ENCODE results near the gene TSC22D3.

TSC22D3 gene

GRCh38 chrX:107731831-107732502, 43.6 kb downstream of the TSC22D3 start:
- Histone ChIP-seq H3K9me3 (no peaks in the 10 kb centered on the region), H3K27me3 (ENCODE audit: low read depth) (no peaks in the 10 kb centered on the region), H3K4me1 (peaks cover 22% of the 10 kb centered on the region), H3K4me3 (no peak overlapping the region), H3K36me3 (replicated peaks) (no peaks in the 10 kb centered on the region)
- DNase-seq (ENCODE audit: low spot score in 2 of 2): peak; percentile 60 to 82
- in situ Hi-C loops (cut with MboI; ENCODE audit: low sequenced_read_pairs): no loop called here

DNA sequence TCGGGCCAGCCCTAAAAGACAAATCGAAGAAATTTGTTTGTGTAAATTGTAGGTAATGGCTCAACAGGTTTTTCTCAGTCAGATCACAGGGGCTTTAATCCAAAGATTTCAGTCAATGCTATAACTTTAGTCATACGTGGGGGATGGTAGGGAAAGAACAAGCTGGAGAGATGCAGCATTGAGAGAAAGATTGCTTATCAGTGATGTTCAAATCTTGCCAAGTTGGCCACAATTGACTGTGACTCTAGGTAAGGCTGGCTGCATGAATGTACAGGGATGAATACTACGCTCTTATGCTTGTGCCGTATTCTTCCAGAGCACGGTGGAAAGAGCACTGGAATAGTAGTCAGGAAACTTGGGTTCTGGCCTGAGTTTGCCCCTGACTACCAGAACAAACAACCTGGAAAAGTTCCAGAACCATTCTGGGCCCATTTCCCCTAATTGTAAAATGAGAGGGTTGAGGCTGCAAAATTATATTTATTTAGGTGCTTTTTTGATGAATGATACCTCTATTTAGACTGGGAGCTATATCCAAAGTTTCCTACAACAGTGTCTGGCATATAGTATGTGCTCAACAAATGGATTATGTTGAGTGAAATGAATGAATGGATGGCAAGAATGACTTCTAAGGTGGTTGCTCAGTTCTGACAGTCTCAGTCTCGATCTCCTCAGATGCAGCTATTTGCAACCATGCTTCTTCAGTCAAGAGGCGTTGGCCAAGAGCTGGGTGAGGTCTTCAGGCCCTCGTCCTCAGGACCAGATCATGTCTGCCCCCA, 44.4 kb downstream of the TSC22D3 start:
- Histone ChIP-seq H3K36me3 (replicated peaks) (no peaks in the 10 kb centered on the region), H3K9me3 (no peaks in the 10 kb centered on the region), H3K27me3 (ENCODE audit: low read depth) (no peaks in the 10 kb centered on the region), H3K4me1 (peaks cover 22% of the 10 kb centered on the region), H3K4me3 (no peak overlapping the region)
- DNase-seq (ENCODE audit: low spot score in 2 of 2): no peak
- in situ Hi-C loops (cut with MboI; ENCODE audit: low sequenced_read_pairs): no loop called here

DNA sequence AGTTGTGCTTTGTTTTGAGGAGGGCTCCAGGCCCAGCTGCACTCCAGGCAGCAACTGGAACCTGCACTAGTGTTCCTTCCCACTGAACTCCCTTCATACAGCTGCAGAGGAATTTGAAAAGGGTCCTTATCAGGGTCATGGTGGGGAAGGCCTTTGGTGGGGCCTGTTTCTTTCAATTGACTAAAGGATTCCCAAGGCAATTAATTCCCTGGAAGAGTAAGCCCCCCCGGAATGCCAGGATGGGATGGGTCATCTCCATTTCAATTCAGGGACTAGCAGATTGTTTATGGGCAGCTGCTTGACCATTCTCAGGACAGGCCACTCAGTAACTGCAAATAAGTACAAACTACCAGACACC, 45.3 kb downstream of the TSC22D3 start:
- DNase-seq (ENCODE audit: low spot score in 2 of 2): no peak
- in situ Hi-C loops (cut with MboI; ENCODE audit: low sequenced_read_pairs): no loop called here
- Histone ChIP-seq H3K4me1 (peaks cover 22% of the 10 kb centered on the region), H3K4me3 (no peak overlapping the region), H3K36me3 (replicated peaks) (no peaks in the 10 kb centered on the region), H3K9me3 (no peaks in the 10 kb centered on the region), H3K27me3 (ENCODE audit: low read depth) (no peaks in the 10 kb centered on the region)

- H3K4me1 ChIP-seq: peaks cover 22% of the 10 kb centered on the region
- in situ Hi-C loops (cut with MboI; ENCODE audit: low sequenced_read_pairs): no loop called here
These were observed 45.9 kb downstream of the TSC22D3 start for GRCh38 chrX:107729558-107730297.

GRCh38 chrX:107728371-107729099, 47.1 kb downstream of the TSC22D3 start:
- H3K36me3 ChIP-seq (replicated peaks): no peaks in the 10 kb centered on the region
- in situ Hi-C loops (cut with MboI; ENCODE audit: low sequenced_read_pairs): no loop called here
- no peak overlapping the region for H3K4me3 ChIP-seq
- no peaks in the 10 kb centered on the region for H3K27me3 ChIP-seq (ENCODE audit: low read depth)
- H3K9me3 ChIP-seq: no peaks in the 10 kb centered on the region
- DNase-seq (ENCODE audit: low spot score in 2 of 2): no peak
- H3K4me1 ChIP-seq: peaks cover 22% of the 10 kb centered on the region

More at GRCh38 chrX:107729558-107730297, 45.9 kb downstream of the TSC22D3 start:
- no peaks in the 10 kb centered on the region for H3K27me3 ChIP-seq (ENCODE audit: low read depth)
- H3K36me3 ChIP-seq (replicated peaks): no peaks in the 10 kb centered on the region
- no peak overlapping the region for H3K4me3 ChIP-seq
- no peaks in the 10 kb centered on the region for H3K9me3 ChIP-seq
- peak in 1 of 2 experiments; percentile 30 for DNase-seq (ENCODE audit: low spot score in 2 of 2)

DNA sequence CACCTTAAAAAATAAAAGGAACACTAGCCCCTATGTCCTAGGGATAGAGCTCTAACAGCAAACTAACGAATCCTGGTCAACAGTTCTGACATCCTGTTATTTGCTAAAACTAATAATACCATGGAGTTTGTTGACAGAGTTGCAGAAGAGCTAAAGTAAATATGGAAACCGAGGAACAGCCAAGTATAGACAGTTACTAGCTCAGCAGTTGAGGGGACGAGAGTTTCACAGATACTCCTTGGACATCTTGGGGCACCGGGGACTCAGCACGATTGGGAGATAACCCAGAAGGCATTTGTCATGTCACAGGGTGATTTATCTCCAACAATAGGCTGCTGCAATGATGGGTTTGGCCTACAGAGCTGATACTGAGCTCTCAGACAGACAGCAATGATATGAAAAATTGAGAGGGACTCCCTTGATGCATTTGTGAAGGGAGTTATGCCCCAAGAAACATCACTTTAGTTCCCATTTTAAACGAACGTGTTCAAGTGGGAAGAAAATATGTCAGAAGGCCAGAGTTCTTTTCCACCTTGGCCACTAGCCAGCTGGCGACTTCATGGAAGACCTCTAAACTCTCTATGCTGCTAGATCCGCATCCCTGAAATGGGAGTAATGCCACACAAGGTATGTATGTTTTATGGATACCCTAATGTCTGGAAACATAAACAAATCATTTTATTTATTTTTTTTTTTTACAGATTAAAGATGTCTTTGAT, 48.6 kb downstream of the TSC22D3 start:
- H3K27me3 ChIP-seq (ENCODE audit: low read depth): no peaks in the 10 kb centered on the region
- H3K9me3 ChIP-seq: no peaks in the 10 kb centered on the region
- peaks cover 17% of the 10 kb centered on the region for H3K4me1 ChIP-seq
- H3K36me3 ChIP-seq (replicated peaks): no peaks in the 10 kb centered on the region
- no peak overlapping the region for H3K4me3 ChIP-seq
- no peak for DNase-seq (ENCODE audit: low spot score in 2 of 2)
- in situ Hi-C loops (cut with MboI; ENCODE audit: low sequenced_read_pairs): no loop called here

DNA sequence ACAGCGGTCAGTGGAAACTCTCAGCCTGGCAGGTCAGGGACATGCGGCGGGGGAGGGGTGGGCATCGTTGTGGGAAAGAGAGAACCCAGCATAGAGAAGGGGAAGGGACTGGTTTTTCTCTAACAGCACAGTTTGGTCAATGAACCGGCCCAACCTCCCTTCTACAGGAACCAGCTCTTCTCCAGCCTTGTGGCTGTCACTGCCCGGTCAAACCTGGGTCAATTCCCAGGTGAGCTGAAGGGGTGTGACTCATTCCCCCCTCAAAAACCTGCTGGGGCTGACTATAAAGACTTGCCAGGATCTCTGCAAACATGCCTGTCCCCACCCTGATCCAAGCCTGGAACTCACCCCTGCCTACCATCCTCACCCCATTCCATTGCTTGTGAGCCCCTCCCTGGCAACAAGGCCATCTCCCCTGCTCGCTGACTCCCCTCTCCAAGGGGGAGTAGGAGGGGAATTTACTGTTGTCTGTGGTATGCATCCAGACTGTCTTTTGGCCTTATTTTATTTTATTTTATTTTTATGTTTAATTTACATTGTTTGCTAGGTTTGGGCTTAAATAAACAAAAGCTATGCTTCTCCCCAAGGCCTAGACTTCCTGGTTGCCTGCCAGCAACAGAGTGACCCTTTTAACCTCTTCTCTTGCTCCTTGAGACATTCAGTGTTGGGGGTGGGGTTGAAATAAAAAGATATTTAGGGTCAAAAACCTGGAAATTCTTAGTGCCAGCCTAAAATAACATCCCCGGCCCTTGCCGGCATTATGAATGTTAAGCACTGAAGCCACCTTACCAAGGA, 49.6 kb downstream of the TSC22D3 start:
- H3K9me3 ChIP-seq: no peaks in the 10 kb centered on the region
- peaks cover 7% of the 10 kb centered on the region; the same call in 1 of the 2 replicates for H3K4me1 ChIP-seq
- no peak for DNase-seq (ENCODE audit: low spot score in 2 of 2)
- in situ Hi-C loops (cut with MboI; ENCODE audit: low sequenced_read_pairs): no loop called here
- H3K27me3 ChIP-seq (ENCODE audit: low read depth): no peaks in the 10 kb centered on the region
- H3K4me3 ChIP-seq: no peak overlapping the region
- H3K36me3 ChIP-seq (replicated peaks): no peaks in the 10 kb centered on the region

DNA sequence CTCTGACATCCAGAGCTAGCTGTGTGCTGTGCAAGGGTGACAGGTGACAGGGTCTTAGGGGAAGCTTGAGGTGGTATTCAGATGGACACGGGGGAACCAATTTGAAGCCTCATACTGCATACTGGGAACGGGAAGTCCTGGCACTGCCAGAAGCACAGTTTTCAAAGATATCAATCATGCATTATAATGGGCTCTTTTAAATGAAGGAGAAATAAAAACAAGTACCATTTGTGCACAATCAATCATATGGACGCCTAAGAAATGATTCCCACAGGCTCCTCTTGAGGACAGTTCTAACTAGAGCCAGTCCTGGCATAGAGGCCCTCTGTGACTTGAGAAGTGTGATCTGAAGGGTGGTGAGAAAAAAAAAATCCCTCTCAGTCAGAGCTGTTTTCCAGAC, 50.9 kb downstream of the TSC22D3 start:
- Histone ChIP-seq H3K27me3 (ENCODE audit: low read depth) (no peaks in the 10 kb centered on the region), H3K4me3 (no peak overlapping the region), H3K9me3 (no peaks in the 10 kb centered on the region), H3K36me3 (replicated peaks) (no peaks in the 10 kb centered on the region), H3K4me1 (no peaks in the 10 kb centered on the region)
- no peak for DNase-seq (ENCODE audit: low spot score in 2 of 2)
- in situ Hi-C loops (cut with MboI; ENCODE audit: low sequenced_read_pairs): no loop called here

- Histone ChIP-seq H3K4me3 (no peak overlapping the region), H3K27me3 (ENCODE audit: low read depth) (no peaks in the 10 kb centered on the region), H3K4me1 (peaks cover 5% of the 10 kb centered on the region), H3K9me3 (no peaks in the 10 kb centered on the region), H3K36me3 (replicated peaks) (no peaks in the 10 kb centered on the region)
- DNase-seq (ENCODE audit: low spot score in 2 of 2): no peak
- in situ Hi-C loops (cut with MboI; ENCODE audit: low sequenced_read_pairs): no loop called here
These were observed 52.1 kb downstream of the TSC22D3 start for GRCh38 chrX:107723511-107723910.

DNA sequence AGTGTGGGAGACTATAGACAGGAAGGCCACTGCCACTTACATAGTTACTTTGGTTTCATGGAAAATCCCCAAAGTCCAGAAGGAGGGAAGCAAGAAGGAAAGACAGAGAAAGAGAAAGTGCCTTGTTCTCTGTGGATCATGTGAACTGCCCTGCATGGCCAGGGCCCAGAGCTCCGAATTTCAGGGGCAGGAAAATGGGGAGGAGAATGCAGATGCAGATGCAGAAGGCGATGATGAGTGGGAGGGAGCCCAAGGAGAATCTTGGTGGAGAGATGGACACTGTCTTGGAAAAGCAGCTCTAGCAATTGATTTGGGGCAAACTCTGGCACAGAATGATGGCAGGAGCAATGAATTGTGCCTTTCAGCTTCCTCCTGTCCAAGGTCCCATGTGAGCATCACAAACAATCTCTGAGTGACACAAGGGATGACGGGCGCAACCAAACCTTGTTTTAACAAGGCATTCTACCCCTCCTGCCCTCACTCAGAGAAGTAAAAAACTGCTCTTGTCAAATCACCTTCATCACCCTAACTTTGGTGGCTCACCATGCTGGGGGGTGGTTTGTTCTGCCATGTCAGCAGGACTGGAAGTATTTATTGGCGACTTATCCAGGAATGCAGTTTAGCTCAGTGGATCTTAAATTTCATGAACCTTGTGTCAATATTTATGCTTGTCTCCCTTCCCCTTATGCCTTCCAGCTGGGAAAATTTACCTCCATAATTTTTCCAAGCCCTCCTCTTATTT, 53.5 kb downstream of the TSC22D3 start:
- no peaks in the 10 kb centered on the region for H3K9me3 ChIP-seq
- peaks cover 19% of the 10 kb centered on the region for H3K4me1 ChIP-seq
- no peak for DNase-seq (ENCODE audit: low spot score in 2 of 2)
- no peaks in the 10 kb centered on the region for H3K36me3 ChIP-seq (replicated peaks)
- in situ Hi-C loops (cut with MboI; ENCODE audit: low sequenced_read_pairs): no loop called here
- H3K4me3 ChIP-seq: no peak overlapping the region
- H3K27me3 ChIP-seq (ENCODE audit: low read depth): no peaks in the 10 kb centered on the region

DNA sequence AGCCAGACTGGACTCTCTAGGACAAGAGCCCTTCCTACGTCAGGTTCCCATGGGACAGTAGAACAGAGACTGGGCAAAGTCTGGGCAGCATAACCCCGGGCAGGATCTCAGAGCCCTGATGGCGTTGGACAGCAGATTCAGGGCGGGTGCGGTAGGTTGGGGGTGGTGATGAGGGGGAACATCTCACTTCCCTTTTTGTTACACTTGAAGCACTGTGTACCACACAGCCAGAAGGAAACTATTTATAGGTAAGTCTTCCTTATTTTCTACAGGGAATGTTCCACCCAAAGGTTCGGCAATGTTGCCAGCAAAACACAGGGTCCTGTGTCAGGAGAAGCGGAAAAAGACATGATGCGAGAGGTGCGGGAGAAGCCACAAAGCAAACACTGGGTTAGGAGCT, 54.3 kb downstream of the TSC22D3 start:
- no peak overlapping the region for H3K4me3 ChIP-seq
- H3K4me1 ChIP-seq: peaks cover 21% of the 10 kb centered on the region
- no peak for DNase-seq (ENCODE audit: low spot score in 2 of 2)
- in situ Hi-C loops (cut with MboI; ENCODE audit: low sequenced_read_pairs): no loop called here
- H3K9me3 ChIP-seq: no peaks in the 10 kb centered on the region
- no peaks in the 10 kb centered on the region for H3K36me3 ChIP-seq (replicated peaks)
- H3K27me3 ChIP-seq (ENCODE audit: low read depth): no peaks in the 10 kb centered on the region

- H3K4me1 ChIP-seq: peaks cover 21% of the 10 kb centered on the region
- in situ Hi-C loops (cut with MboI; ENCODE audit: low sequenced_read_pairs): loop anchor here (5.0 kb wide), 1 partner anchor 41 kb away; no protein-coding TSS in a partner anchor
These were observed 57.4 kb downstream of the TSC22D3 start for GRCh38 chrX:107718156-107718621.

More at GRCh38 chrX:107718156-107718621, 57.4 kb downstream of the TSC22D3 start:
- peak; percentile 83 to 92 for DNase-seq (ENCODE audit: low spot score in 2 of 2)
- Histone ChIP-seq H3K4me3 (no peak overlapping the region), H3K27me3 (ENCODE audit: low read depth) (no peaks in the 10 kb centered on the region), H3K9me3 (no peaks in the 10 kb centered on the region), H3K36me3 (replicated peaks) (peaks cover 19% of the 10 kb centered on the region)
